DMS53 treated with DMSO at 0.1 percent for 48 hours (cell line): ENCODE measurements around the gene SUGCT.

Experiments used
- DNase-seq: peaks from one replicate; lab custom pipeline; 2025; ENCODE audit not compliant: unreplicated experiment; lab: John Stamatoyannopoulos, UW

Gene SUGCT

DNA sequence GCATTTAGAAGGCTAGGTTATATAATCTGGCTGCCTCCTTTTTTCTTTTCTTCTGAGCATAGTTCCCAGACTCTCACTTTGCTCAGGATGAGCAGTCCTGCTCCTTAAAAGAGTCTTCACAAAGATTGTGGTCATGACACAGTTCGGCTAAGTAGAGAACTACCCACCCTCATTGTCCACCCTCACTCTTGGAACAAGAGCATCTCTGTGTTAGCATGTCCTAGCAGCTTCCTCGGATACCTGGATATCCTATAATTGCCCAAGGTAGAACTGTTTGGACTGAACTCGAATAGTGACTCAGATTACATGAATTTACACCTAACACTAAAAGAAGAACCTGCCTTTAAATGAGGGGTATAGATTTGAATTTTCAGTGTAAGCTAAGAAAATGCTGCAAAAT, 572.0 kb downstream of the SUGCT start:
- DNase-seq = no peak

DNA sequence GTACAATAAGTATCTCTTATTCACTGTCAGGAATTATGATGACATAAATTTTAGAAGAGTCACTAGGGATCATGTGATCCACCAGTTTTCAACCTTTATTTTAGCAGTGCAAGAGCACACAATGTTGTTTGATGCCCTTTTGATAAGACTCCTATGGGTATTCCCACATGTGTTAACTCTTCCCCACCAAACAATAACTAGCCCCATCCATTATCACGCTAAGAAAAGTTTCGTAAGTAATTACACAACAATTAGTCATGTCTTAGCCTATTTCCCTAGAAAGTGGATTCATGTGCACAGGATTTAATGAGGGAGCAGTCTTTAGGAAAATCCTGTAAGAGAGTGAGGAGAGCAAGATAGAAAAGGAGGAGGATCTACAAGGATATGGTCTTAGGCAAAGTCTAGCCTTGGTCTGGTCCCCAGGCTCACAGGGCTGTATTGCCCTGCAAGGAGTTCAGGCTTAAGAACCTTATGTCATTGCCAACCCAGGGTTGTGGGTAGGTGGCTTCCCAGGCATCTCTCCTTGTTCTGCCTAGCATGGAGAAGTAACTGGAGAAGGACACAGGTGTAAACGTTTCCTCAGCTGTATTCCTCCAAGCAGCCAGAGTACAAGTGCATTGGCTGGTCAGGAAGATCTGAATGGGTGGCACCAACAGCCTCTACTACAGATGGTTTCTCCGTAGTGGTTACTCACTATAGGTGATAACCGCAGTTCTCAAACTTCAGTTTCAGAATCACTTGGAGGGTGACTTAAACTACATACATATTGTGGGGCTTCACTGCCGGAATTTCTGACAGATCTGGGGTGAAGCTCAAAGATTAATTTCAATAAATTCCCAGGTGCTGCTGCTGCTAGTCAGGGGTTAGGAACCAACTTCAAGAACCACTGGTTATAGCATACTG, 574.5 kb downstream of the SUGCT start:
- no peak for DNase-seq

DNA sequence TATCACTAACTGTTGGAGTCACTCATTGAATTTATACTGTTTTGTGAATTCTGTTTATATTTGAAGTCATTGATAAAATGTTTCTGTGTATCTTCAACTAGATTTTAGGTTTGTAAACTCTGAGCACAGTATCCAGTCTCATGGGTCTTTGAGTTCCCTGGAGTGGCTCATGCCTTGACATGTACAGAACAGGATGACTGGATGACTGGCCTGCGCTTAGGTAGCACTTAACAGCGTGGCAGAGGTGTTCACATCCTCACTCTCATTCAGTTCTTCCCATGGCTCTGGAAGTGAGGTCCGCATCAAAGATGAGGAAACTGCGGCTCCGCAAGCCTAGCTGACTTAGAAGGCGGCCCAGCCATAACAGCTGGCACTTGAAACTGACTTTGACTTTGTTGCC, 576.9 kb downstream of the SUGCT start:
- no peak for DNase-seq

DNA sequence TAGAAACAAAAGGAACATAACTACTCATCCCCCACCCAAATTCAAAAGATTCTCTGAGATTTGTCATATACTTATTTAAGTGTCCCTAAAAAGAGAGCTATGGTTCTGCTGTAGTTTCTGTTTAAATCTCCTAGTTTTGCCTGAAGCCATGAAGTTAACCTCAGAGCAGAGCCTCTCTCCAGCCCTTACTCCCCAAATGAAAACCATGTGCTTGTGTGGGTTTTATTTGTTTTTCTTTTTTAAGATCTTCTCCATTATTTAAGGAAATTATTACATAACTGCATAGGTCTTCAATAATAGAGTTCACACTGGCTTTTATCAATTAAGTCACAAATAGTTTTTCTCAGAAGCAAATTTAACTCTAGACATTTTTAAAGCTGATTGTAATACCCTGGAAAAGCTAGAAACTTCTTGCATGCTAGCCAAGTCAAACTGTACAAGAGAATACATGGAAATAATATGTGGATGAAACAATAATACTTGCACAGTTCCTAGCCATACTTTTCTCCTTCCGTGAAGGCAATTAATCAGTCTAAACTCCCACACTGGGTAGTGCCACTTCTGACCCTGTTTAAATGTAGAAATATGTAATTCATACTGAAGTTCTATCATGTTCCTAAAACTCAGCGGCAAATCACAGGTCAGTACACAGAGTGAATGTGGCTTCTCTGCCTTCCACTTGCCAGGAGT, 579.7 kb downstream of the SUGCT start:
- DNase-seq = no peak

DNA sequence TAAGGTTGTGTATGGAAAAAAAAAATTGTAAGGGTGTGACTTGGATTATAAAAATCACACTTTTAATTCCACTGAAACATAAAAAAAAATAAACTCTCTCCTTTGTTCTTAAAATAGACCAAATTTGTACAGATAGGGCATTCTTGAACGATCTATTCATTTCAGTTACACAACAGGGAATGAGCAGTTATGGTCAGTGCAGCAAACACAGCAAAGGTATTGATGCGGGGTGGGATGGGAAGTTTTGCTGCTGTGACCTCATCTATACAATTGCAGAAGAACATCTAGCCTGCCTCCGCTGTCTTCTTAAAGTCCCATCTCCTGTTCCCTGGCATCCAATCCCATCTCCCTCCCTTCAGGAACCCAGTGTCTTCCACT, 580.2 kb downstream of the SUGCT start:
- no peak for DNase-seq

DNA sequence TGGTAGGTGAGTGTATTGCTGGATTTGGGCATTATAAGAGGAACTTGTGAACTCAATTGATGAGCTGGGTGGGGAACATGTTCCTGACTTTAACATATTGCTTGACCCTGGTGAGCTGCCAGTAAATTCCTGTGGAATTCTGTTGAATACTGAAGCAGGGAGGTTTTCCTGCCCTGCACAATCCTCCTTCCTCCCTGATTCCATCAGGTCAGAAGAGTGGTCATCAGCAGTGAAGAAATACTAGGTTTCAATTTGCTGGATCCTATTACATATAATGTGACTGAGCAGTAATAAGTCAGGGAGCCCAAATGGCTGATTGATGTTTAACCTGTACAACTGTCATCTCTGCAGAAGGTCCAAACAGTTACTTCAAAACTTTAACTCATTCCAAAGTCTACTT, 581.2 kb downstream of the SUGCT start:
- no peak for DNase-seq

DNA sequence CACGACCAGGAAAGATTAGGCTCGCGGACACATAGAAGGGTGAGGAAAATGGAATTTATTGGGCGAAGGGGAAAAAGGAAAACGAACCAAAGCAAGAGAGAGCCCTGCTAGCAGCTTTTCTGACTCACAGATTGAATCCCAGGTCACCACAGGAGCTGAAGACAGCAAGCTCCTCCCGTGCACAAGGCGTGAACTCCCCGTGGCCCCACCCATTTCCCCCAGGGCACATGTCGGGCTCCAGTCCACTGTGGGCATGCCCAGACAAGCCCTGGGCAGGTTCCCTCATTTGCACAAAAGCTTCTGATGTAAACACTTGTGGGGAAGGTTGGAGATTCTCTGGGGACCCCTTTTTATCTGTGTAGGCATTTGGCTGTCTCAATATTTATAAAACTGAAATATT, 582.4 kb downstream of the SUGCT start:
- peak; percentile 80 for DNase-seq

DNA sequence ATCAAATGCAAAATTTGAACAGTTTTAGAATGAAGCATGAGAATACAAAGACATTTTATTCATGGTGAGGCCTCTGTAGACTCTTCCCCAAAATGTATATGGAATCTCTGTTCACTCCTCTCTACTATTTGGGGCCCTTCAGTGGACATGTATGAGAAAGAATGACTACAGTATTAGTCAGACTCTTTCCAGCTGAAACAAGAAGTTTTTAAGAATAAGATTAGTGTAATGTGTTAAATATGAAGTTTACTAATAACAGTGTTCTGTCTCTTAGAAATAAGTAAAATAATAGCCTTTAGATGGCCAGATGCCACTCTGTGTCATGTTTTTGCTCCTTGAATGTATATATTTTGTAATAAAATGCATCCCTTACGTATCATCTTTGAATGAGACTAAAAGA, 585.6 kb downstream of the SUGCT start:
- DNase-seq = no peak

DNA sequence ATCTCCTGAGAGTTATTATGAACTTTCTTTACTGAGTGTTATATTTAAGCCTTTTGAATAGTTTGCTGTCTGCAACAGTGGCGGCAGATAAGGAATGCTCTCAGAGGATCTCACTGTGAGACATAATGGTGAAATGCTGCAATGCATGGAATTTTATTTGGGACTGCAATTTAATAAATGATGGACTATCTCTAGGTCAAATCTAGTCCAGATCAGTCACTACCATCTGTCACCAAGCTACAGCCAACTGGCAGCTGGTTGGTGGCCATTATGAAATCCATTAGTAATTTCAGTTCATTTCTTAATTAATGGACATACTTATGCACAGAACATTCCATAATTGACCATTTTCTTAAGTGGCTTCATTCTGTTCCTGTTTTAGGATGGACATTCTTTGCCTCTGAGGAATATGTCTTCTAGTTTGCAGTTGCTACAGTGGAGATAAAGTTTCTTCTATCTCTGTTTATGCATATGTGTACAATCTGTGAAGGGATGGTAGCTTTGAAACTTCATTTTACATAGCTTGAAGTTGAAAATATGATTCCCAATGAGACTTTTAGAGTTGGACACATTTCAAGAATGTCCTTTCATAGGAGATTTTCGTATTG, 586.6 kb downstream of the SUGCT start:
- no peak for DNase-seq

DNA sequence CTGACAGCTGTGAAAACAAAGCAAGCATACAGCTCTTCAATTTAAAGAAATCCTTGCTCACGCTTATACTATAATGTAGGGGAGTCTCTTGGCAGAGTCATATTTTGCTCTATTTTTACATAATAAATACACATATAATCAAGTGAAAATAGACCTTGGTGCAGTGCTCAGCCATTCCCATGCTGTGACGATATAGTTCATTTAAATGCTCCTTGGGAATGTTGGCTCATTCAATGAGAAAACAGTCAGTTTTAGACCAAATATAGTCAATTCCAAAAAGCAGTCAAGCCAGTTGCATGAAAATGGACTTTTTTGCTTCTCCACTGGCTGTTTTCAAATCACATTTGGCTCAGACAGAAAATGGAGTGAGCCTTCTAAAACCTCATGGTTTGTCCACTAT, 587.4 kb downstream of the SUGCT start:
- no peak for DNase-seq

DNA sequence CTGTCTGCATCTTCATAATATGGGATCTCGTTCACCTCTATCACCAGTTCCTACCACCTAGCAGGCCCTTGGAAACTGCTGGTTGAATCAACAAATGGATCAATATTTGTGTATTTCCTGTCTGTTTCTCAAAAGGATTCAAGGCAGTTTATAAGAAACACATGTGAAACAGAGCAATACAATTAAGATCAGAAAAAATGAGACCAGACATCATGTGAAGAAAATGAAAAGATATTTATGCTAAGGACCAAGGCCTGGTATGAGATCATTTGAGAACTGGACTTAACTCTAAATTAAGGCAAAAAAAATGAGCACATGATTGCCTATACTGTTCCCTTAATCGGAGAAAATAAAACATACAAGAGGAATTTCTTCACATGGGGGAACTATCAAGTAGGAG, 589.0 kb downstream of the SUGCT start:
- no peak for DNase-seq

DNA sequence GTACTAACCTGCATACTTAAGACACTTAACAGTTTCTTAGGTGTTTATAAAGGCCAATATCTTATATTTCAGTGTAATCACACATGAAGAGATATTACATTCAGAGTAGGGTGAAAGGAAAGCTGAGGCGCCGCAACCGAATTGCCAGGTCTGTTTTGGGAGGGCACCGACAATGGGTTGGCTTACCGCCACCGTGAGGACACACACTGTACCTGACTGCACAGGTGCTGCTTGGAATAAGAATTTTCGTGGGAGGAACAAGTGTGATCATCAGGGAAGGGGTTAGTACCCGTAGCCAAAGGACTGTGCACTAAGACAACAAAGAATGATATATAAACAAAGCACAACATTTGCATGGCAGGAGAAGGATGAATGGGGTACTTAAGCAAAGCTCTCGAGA, 591.8 kb downstream of the SUGCT start:
- DNase-seq = no peak

DNA sequence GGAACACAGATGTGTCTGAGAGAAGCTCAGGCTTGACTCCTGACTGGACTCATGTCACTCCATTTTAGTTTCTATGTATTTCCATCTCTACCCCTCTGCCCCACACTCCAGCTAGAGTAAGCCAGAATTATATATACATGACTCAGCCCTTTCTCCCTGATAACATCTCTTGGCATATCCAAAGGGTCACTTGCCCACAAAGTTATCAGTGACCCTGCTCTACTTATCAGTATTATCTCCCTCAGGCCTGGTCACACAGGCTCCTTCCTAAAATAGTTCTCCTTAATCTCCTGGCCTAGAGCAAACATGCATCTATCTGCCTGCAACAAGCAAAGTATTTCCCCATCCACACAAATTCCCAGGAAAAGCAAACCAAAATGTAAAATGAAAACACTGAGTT, 598.3 kb downstream of the SUGCT start:
- no peak for DNase-seq

DNA sequence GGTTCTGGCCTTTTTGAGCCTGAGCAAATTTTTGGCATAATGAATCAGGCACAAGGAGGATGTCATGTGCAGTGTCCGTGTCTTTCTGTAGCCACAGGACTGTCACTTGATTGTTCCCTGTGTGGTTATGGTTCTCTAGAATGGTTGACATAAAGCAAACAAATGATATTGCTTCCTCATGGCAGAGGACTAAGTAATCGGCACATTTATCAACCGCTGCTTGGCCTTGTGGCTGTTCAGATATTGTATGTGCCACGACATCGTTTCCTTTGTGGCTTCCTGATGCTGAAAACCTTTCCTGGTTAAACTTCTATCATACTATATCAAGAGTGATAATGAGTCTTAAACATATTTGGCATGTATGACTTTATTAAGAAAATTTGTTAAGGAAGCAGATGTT, 598.8 kb downstream of the SUGCT start:
- no peak for DNase-seq

DNA sequence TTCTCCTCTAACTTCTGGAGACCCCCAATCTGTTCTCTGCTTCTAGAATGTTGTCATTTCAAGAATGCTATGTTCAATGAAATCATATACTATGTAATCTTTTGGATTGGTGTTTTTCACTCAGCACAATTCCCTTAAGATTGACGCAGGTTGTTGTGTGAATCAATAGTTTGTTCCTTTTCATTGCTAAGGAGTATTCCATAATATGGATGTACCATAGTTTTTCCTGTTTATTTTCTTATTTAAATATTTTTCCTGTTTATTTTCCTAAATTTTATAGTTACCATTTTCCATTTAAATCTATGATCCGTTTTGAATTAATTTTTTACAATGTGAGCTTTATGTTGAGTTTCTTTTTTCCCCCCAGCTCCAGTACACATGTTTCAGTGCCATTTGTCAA, 604.5 kb downstream of the SUGCT start:
- no peak for DNase-seq

DNA sequence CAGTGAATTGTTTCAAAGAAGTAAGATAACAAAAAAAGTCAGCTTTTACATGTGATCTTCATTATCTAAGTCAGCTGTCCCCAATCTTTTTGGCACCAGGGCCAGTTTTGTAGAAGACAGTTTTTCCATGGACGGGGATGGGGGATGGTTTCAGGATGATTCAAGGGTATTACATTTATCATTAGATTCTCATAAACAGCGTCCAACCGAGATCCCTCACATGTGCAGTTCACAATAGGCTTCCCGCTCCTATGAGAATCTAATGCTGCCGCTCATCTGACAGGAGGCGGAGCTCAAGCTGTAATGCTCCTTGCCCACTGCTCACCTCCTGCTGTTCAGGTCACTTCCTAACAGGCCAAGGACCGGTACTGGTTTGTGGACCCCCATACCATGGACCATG, 607.5 kb downstream of the SUGCT start:
- DNase-seq = no peak

DNA sequence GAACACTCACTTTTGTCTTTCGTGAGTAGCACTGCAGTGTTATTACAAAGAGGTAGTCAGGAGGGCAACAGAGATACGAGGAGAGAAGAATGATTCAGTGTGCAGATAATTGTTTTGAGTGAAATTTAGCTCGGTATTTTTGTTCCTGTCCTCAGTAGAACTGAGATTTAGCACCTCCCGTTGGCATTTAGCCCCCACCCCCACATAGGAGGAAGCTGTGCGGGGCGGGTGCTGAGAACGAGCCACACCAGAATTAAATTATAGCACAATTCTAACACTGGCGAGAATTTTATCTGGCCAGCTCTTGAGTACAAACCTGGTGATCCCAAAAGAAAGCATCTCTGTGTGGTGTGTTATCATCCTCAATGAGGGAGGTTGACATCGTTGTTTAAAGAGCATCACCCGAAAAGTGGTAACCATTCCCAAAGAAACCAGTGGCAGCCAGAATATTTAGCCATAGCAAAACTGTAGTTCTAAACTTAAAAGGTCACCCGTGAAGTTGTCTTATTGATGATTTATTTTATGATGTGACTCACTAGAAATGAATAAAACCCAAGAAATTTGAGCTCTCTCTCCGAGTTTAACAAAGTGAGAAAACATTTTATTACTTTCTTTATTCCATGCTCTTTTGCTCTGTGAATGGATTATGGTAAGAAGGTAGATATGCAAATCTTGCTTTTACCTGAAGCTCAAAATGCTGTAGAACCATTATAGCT, 612.2 kb downstream of the SUGCT start:
- no peak for DNase-seq

DNA sequence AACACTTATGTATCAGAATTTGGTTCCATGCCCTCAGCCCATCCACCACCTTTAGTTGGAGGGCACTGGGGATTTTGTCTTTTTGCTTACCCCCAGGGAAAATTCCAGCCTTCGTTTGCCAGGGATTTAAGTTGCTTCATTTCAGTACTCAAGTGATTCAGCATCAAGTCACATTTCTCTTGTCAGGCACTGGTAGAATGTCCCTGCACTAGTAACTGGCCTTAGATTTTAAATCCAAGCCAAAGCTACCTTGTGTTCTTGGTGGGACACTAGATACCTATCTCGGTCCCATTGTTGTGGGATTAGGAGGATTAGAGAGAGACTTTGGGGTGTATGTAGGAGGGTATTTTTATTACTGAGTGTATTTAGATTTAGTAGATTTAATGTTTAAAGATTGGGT, 613.1 kb downstream of the SUGCT start:
- DNase-seq = no peak

DNA sequence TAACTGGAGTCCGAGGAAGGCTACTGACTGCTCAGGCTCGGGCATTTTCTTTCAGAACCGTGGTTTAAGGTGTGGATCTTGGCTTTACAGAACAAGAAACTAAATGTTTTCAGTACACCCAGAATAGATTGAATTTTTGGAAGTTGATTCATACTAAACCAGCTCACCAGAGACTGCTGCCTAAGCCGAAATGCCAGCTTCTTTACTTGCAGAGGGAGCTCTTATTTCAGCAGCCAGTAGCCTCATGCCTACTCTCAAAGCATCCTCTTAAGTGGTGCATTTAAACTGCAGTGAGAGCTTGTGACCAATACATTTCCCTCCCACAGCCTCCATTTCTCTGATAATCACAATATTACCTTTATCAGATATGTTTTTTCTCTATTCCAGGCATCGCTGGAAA, 615.1 kb downstream of the SUGCT start:
- no peak for DNase-seq

DNA sequence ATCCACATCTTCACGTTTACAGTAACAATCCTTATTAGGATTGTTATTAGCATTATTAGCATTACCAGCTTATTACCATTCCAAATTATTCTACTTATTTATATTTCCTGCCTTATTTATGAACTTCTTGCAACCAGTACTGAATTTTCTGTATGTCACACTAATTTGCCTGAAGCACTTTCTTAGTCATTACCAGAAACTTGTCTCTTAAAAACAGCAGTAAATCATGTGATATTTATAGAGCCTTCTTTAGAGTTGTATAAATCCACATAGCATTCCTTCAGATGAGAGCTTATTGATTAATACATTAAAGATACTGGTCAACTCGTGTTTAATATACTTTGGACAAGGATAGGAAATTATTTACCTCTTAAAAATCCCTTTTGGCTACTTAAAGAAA, 618.6 kb downstream of the SUGCT start:
- DNase-seq = no peak

DNA sequence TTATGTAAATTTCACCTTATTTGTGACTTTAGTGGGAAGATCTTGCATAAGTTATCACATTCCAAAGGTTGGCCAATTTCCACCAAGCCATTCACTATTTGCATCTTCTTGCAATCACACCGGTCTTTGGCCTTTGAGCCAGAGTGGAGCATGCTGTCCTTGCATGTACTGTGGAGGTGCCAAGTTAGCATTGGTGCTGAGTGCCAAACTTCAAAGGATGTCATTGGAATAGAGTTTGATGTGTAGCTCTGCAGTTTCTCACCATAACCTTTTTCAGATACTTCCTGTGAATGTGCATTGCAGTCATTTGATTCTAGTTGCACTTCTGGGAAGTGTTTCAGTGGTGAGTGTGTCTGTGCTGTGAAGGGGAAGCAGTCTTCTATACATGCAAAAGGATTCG, 620.6 kb downstream of the SUGCT start:
- DNase-seq = no peak

DNA sequence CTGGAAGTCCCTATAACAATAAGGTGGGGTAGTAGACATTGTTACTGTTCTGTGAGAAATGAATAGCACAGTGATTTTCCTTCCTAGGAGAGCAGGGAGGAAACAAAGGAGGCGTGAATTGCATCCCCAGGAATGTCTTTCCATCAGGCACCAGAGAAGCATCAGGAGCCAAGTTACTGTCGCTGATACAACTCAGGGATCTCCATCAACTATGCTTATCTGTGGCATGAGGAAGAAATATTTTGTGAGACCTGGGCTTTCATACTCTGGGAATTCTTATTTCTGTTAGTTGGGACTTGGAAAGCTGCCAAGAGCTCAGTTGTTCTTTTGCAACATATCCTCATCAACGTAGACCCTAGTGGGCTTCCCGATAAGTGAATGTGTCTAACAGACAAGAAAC, 622.3 kb downstream of the SUGCT start:
- no peak for DNase-seq
